Liver (tissue), 9 donors: ENCODE data around the gene MCF2L. TPM values are rescaled to one million over a fixed set of nuclear protein-coding genes. Genes with fewer than 3 reads are reported as not detected.

Source experiments
- DNase-seq: peaks from one replicate; pipeline ENCODE4 v3.0.0-alpha.2; 2017; ENCODE audit warnings: low spot score
- H3K27ac ChIP-seq, 2 donors: one replicate each; pipeline ENCODE4 v1.7.0; 2013; ENCODE audit warnings: inconsistent platforms in 2 of 2, low read length in 2 of 2, control low read depth in 1 of 2, low read depth in 1 of 2, mild to moderate bottlenecking in 1 of 2
- H3K27me3 ChIP-seq, 4 donors: one replicate each; pipeline versions ENCODE4 v1.6.1 to v1.7.0; 2013; ENCODE audit warnings: low read length in 3 of 4, inconsistent platforms in 1 of 4, mild to moderate bottlenecking in 1 of 4, moderate library complexity in 1 of 4; ENCODE audit not compliant: control insufficient read depth in 4 of 4, insufficient read depth in 4 of 4
- H3K36me3 ChIP-seq, 4 donors: one replicate each; pipeline versions ENCODE4 v1.6.1 to v1.7.0; 2013; ENCODE audit warnings: low read length in 3 of 4, mild to moderate bottlenecking in 3 of 4, low read depth in 1 of 4, moderate library complexity in 1 of 4; ENCODE audit not compliant: control insufficient read depth in 4 of 4, insufficient read depth in 3 of 4
- H3K4me1 ChIP-seq, 4 donors: one replicate each; pipeline versions ENCODE4 v1.6.1 to v1.7.0; 2013; ENCODE audit warnings: low read length in 3 of 4, mild to moderate bottlenecking in 3 of 4, moderate library complexity in 1 of 4; ENCODE audit not compliant: control insufficient read depth in 4 of 4, insufficient read depth in 4 of 4
- H3K4me3 ChIP-seq, 3 donors: one replicate each; pipeline versions ENCODE4 v1.6.1 to v1.7.0; 2013; ENCODE audit warnings: low read length in 3 of 3, control low read depth in 1 of 3, low read depth in 1 of 3, mild to moderate bottlenecking in 1 of 3
- H3K9ac ChIP-seq, 2 donors: one replicate each; pipeline ENCODE4 v1.7.0; 2013; ENCODE audit warnings: low read length in 2 of 2, mild to moderate bottlenecking in 2 of 2, moderate library complexity in 2 of 2, control low read depth in 1 of 2, low read depth in 1 of 2
- H3K9me3 ChIP-seq, 4 donors: one replicate each; pipeline versions ENCODE4 v1.6.1 to v1.7.0; 2013; ENCODE audit warnings: low read length in 3 of 4; ENCODE audit not compliant: control insufficient read depth in 4 of 4
- ATF3 ChIP-seq: IDR thresholded peaks from 2 replicates; pipeline ENCODE4 v1.6.1; 2016; ENCODE audit warnings: antibody characterized with exemption
- CTCF ChIP-seq: fragments of 150-350 bp; IDR thresholded peaks from 2 replicates; pipeline ENCODE4 v1.5.1; 2017; ENCODE audit warnings: improper control_type of control experiment, low read depth, low read length; ENCODE audit not compliant: missing input control
- EGR1 ChIP-seq, 2 donors: IDR thresholded peaks; 2 replicates each; pipeline ENCODE4 v1.6.1; 2016 to 2018; ENCODE audit warnings: antibody characterized with exemption in 2 of 2, low read depth in 2 of 2
- FOXA1 ChIP-seq: IDR thresholded peaks from 2 replicates; pipeline ENCODE4 v1.6.1; 2016; ENCODE audit warnings: antibody characterized with exemption
- FOXA2 ChIP-seq: IDR thresholded peaks from 2 replicates; pipeline ENCODE4 v1.6.1; 2016; ENCODE audit warnings: antibody characterized with exemption
- HNF4G ChIP-seq: IDR thresholded peaks from 2 replicates; pipeline ENCODE4 v1.6.1; 2016; ENCODE audit warnings: antibody characterized with exemption
- JUND ChIP-seq, 2 donors: IDR thresholded peaks; 2 replicates each; pipeline ENCODE4 v1.6.1; 2016; ENCODE audit warnings: antibody characterized with exemption in 2 of 2
- MAX ChIP-seq: IDR thresholded peaks from 2 replicates; pipeline ENCODE4 v1.6.1; 2016; ENCODE audit warnings: antibody characterized with exemption
- NR2F2 ChIP-seq: IDR thresholded peaks from 2 replicates; pipeline ENCODE4 v1.6.1; 2016; ENCODE audit warnings: antibody characterized with exemption
- RAD21 ChIP-seq, 2 donors: IDR thresholded peaks; 2 replicates each; pipeline ENCODE4 v1.6.1; 2016; ENCODE audit warnings: antibody characterized with exemption in 2 of 2, mild to moderate bottlenecking in 2 of 2
- REST ChIP-seq: IDR thresholded peaks from 2 replicates; pipeline ENCODE4 v1.6.1; 2016; ENCODE audit warnings: antibody characterized with exemption, mild to moderate bottlenecking
- RXRA ChIP-seq, 2 donors: IDR thresholded peaks; 2 replicates each; pipeline ENCODE4 v1.6.1; 2017 to 2018; ENCODE audit warnings: antibody characterized with exemption in 2 of 2, mild to moderate bottlenecking in 1 of 2
- SP1 ChIP-seq: IDR thresholded peaks from 2 replicates; pipeline ENCODE4 v1.6.1; 2018; ENCODE audit warnings: antibody characterized with exemption, mild to moderate bottlenecking
- TAF1 ChIP-seq: conservative IDR thresholded peaks from 2 replicates; pipeline ENCODE4 v1.6.1; 2016; ENCODE audit warnings: antibody characterized with exemption, mild to moderate bottlenecking
- ZBTB33 ChIP-seq: IDR thresholded peaks from 2 replicates; pipeline ENCODE4 v1.6.1; 2016; ENCODE audit warnings: antibody characterized with exemption
- WGBS: extraction: QIAGEN DNeasy Blood & Tissue Kit; methylation state at CpG from one replicate; pipeline ENCODE4 v1.1.7; 2013; 5-methylcytosine and 5-hydroxymethylcytosine counted together
- polyA plus RNA-seq, 2 donors: library from polyadenylated mRNA; stranded (reverse) in 1 of 2; unstranded in 1 of 2; fragments of 200-250 nt in 1 of 2; fragments of >200 nt in 1 of 2; fragmentation: Nextera tagmentation in 1 of 2; extraction: Ambion mirVana in 1 of 2; gene quantifications; one replicate each; pipeline versions ENCODE4 v1.2.1 to v1.2.3, GENCODE V29; 2013 to 2015
- total RNA-seq, 2 donors: library from RNA; depleted of rRNA; stranded (reverse); fragments of >200 nt; gene quantifications; one replicate each; pipeline ENCODE4 v1.2.3, GENCODE V29; 2014
- donor health status: healthy.
- donor health status: healthy.
- donor health status: healthy.
- donor health status: healthy.
- donor health status: healthy.

MCF2L gene
- total and polyA plus RNA-seq, 4 donors = 2.9 to 12.8 (median 7.1) TPM

- Histone ChIP-seq H3K36me3 (peaks cover 0 to 6% (median 5%) of the 10 kb centered on the region in 4 donors), H3K27ac (peak overlapping the region; percentile 9 to 29), H3K4me3 (no peak overlapping the region), H3K4me1 (peaks cover 0 to 7% (median 2%) of the 10 kb centered on the region in 4 donors), H3K27me3 (no peaks in the 10 kb centered on the region), H3K9me3 (no peaks in the 10 kb centered on the region), H3K9ac (no peak overlapping the region)
- no peak for DNase-seq
- TF ChIP-seq CTCF (no peak), RXRA (IDR thresholded peaks at IDR 0.05) (peak in 1 of 2 donors; percentile 52), ATF3 (no peak), JUND (IDR thresholded peaks at IDR 0.05) (peak in 1 of 2 donors; percentile 60), TAF1 (no peak), MAX (no peak), RAD21 (IDR thresholded peaks at IDR 0.05) (no peak), FOXA1 (no peak), HNF4G (no peak), ZBTB33 (no peak)
- WGBS = 77% methylated on average over 11 of the region's 11 CpGs
Observed at GRCh38 chr13:113137691-113138298, 168.8 kb downstream of the MCF2L start.

- H3K9me3 ChIP-seq = no peaks in the 10 kb centered on the region
- WGBS = 50% methylated on average over 16 of the region's 16 CpGs
- no peak overlapping the region for H3K4me3 ChIP-seq
- DNase-seq = no peak
- H3K4me1 ChIP-seq = peaks cover 0 to 7% (median 2%) of the 10 kb centered on the region in 4 donors
- no peaks in the 10 kb centered on the region for H3K27me3 ChIP-seq
- peaks cover 0 to 16% (median 10%) of the 10 kb centered on the region in 4 donors for H3K36me3 ChIP-seq
- peak overlapping the region; percentile 46 to 56 for H3K27ac ChIP-seq
- H3K9ac ChIP-seq = peak overlapping the region in 1 of 2 donors; percentile 65
- TF ChIP-seq REST = peak; percentile 81
- no peak for TF ChIP-seq CTCF
- peak; percentile 73 for TF ChIP-seq FOXA1
- TF ChIP-seq ATF3 = no peak
- TF ChIP-seq NR2F2 = peak; percentile 61
- TF ChIP-seq TAF1 = no peak
- no peak for TF ChIP-seq HNF4G
- peak; percentile 73 to 89 for TF ChIP-seq RXRA (IDR thresholded peaks at IDR 0.05)
- peak; percentile 81 for TF ChIP-seq SP1
- peak; percentile 22 to 76 for TF ChIP-seq JUND (IDR thresholded peaks at IDR 0.05)
- TF ChIP-seq MAX = peak; percentile 65
- peak; percentile 84 for TF ChIP-seq FOXA2
- TF ChIP-seq ZBTB33 = peak; percentile 74
- peak; percentile 56 to 73 for TF ChIP-seq EGR1 (IDR thresholded peaks at IDR 0.05; ENCODE audit: low read depth in 2 of 2)
Observed at GRCh38 chr13:113138792-113139551, 170.0 kb downstream of the MCF2L start.
